Putamen (tissue), 1 donor: ENCODE data around the gene CHD9NB.
"Not testable (repeated sequence)": the region's sequence is repeated elsewhere in the genome, so short reads cannot be mapped to it uniquely, and the experiment has no call there.

Experiments
- DNase-seq: peaks from one replicate; pipeline ENCODE4 v3.0.0-alpha.2; 2016; ENCODE audit warnings: low spot score

Gene CHD9NB

GRCh38 chr16:53083119-53083518 is 30.4 kb upstream of the CHD9NB start:
- no peak for DNase-seq

- no peak for DNase-seq
These were observed 29.8 kb upstream of the CHD9NB start for GRCh38 chr16:53082509-53082908.

GRCh38 chr16:53081686-53082407 is 29.1 kb upstream of the CHD9NB start:
- no peak for DNase-seq

GRCh38 chr16:53081032-53081424 is 28.3 kb upstream of the CHD9NB start:
- no peak for DNase-seq

GRCh38 chr16:53080345-53081031 is 27.8 kb upstream of the CHD9NB start:
- peak; percentile 42 for DNase-seq

- no peak for DNase-seq
These were observed 26.2 kb upstream of the CHD9NB start for GRCh38 chr16:53078765-53079485.

- DNase-seq, result no peak
These were observed 25.6 kb upstream of the CHD9NB start for GRCh38 chr16:53078247-53078646.

- not testable (repeated sequence) for DNase-seq
These were observed 22.8 kb upstream of the CHD9NB start for GRCh38 chr16:53075461-53075860.

- DNase-seq, result not testable (repeated sequence)
These were observed 21.6 kb upstream of the CHD9NB start for GRCh38 chr16:53074296-53074695.

- no peak for DNase-seq
These were observed 20.3 kb upstream of the CHD9NB start for GRCh38 chr16:53073022-53073421.

- peak; percentile 40 for DNase-seq
These were observed 19.1 kb upstream of the CHD9NB start for GRCh38 chr16:53071748-53072301.

- no peak for DNase-seq
These were observed 17.1 kb upstream of the CHD9NB start for GRCh38 chr16:53069772-53070171.

- no peak for DNase-seq
These were observed 15.7 kb upstream of the CHD9NB start for GRCh38 chr16:53068423-53068833.

- DNase-seq, result no peak
These were observed 15.0 kb upstream of the CHD9NB start for GRCh38 chr16:53067675-53068074.

GRCh38 chr16:53065461-53066061 is 12.9 kb upstream of the CHD9NB start:
- no peak for DNase-seq

GRCh38 chr16:53064081-53064578 is 11.4 kb upstream of the CHD9NB start:
- no peak for DNase-seq

- DNase-seq, result no peak
These were observed 9.0 kb upstream of the CHD9NB start for GRCh38 chr16:53061701-53062159.

- DNase-seq, result no peak
These were observed 8.6 kb upstream of the CHD9NB start for GRCh38 chr16:53061256-53061655.

- DNase-seq, result no peak
These were observed 7.0 kb upstream of the CHD9NB start for GRCh38 chr16:53059672-53060071.

- DNase-seq, result no peak
These were observed 6.2 kb upstream of the CHD9NB start for GRCh38 chr16:53058882-53059281.

- no peak for DNase-seq
These were observed 5.7 kb upstream of the CHD9NB start for GRCh38 chr16:53058441-53058840.

GRCh38 chr16:53057658-53058057 is 5.0 kb upstream of the CHD9NB start:
- DNase-seq, result no peak
